Medulla oblongata (tissue), 1 donor: Measurements from ENCODE around the gene PLA2G2F.

Experiments
- DNase-seq: peaks from one replicate; pipeline ENCODE4 v3.0.0-alpha.2; 2015; ENCODE audit errors: extremely low spot score

PLA2G2F gene

DNA sequence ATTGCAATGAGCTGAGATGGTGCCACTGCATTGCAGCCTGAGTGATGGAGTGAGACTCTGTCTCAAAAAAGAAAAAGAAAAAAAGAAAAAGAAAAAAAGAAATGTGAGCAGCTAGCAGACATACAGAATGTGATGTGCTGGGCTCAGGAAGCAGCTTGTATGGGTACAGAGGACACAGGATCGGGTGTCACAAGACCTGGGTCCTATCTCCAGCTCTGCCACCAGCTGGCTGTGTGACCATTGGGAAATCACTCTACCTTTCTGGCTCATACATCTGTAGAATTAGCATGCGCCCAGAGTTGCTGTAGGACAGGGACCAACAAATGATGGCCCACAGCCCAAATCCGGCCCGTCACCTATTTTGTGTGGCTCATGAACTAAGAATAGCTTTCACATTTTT lies 50.5 kb downstream of the PLA2G2F start:
- DNase-seq, result no peak

DNA sequence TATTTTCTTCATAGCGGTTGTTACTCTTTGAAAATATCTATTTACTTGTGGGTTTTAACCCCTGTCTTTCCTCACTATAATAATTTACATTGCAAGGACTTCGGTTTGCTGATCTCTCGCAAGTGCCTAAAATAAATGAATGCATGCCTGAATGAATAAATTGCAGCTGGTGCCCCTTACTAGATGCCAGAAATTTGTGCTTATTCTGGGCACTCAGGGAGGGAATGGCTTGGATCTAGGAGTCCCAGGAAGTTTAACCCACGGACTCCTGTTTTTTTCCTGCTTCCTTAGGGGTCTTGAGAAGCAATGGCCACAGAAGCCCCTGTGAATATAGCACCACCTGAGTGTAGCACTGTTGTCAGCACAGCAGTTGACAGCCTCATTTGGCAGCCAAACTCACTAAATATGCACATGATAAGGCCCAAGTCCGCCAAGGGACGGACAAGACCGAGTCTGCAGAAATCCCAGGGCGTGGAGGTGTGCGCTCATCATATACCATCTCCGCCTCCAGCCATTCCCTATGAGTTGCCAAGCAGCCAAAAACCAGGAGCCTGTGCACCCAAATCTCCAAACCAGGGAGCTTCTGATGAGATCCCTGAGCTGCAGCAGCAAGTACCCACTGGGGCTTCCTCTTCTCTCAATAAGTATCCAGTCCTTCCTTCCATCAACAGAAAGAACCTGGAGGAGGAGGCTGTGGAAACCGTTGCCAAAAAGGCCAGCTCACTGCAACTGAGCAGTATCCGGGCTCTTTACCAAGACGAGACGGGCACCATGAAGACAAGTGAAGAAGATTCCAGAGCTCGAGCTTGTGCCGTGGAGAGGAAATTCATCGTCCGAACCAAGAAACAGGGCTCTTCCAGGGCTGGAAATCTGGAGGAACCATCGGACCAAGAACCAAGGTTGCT lies 51.4 kb downstream of the PLA2G2F start:
- no peak for DNase-seq

DNA sequence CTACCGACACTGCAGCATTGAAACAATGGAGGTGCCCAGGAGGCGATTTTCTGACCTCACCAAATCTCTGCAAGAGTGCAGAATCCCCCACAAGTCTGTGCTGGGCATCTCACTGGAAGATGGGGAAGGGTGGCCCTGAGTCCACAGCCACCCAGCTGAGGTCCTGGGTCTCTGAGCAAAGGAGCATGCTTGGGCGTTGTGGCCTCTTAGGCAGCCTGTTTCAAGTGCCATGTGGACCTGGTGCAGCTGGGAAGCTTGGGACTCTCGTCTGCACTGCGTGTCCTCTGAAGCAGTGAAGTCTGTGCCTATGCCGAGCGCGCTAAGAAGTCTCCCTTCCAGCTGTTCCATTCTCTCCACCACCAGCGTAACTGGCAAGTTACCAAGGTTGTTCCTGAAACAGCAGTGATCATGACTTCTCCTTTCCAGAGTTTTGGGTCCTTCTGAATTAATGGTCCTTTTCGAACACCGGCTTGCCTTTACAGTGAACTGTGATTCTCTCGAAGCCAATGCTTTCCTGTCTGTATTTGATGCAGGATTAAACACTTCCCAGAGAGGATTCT lies 52.2 kb downstream of the PLA2G2F start:
- DNase-seq, result peak; percentile 32

DNA sequence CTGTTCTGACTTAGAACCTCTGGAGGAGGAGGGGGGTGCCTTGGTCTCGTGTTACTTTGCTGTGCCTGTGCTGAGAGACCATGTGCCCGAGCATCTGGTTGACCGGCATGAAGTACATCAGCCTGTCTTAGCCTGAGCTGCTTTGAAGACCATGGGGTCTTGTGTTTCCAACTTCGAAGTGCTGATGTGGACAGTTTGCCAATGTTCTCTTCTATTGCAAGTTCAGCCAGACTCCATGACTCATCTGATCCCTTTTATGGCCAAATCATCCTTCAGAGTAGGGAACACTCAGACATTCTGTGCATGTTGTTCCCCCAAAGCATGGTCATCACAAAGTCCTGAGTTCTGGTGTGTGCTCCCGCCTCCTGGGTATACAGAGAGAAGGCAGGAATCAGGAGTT lies 53.2 kb downstream of the PLA2G2F start:
- no peak for DNase-seq

DNA sequence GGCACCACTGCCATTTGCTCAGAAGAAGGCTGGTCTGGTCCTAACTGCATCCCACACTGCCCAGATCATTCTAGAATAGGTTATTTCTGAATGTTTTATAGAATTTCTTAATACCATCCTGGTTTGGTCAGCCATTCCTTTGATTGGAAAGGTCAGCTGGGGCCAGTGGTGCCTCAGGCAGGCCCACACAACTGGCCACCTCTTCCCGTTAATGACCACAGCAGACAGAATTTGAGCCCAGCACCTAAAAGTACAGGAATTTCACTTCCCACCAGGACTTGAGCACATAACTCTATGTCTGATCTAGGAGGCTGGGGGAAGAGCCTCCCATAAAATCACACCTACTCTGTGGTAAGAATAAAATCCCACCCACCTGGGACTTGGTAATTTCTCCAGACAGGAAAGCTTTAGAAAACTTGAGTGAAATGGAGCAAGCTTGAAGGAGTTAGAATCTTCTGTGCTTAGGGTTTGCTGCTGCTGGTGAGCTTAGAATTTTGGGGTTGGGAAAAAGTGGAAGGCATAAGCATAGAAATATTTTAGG lies 53.8 kb downstream of the PLA2G2F start:
- DNase-seq, result no peak

DNA sequence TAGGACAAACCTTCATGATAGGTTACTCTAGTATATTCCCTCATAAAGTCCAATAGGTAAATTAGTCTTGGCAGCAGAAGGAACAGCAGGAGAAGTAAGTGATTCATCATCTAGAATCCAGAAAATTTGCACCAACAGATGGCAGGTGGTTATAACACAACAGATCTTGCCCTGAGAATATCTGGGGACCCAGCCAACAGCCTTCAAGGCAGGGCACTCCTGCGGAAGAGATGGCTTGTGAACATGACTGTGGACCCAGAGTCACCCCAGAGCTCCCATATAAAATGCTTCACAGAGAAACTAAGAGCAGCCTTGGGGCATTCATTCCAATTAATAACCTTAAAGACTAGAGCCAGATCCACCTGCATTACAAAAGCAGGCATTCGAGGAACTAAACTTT lies 55.1 kb downstream of the PLA2G2F start:
- DNase-seq, result no peak

DNA sequence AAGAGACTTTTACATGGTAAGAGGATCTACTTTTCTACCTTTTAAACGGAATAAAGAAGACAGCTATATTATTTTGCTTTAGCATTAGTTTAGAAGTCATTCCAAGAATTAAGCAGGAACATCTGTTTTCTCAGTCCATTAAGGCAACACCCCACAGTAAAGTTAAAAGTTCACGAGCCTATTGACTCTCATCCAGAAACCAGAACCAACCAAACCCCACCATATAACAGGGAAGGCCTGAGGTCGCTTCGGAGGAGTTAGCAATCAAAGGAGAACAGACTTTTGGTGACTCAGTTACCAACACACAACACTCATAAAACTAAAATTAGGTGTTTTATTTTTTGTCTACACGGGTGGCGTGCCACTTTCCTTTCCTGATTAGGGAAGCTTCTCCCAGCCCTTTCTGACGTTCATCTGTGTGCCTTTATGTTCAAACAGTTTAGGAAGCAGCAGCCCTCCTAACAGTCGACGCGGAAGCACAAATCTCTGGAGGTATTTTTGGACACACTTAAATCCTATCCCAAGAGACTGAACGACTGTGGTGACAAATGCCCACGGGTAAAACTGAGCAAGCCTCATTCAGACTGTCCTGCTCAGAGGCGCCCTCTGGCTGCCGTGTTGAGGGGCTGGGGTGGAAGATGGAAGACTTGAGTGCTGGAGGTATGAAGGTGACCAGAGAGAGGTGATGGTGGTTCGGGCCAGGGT lies 55.8 kb downstream of the PLA2G2F start:
- DNase-seq, result peak; percentile 74

DNA sequence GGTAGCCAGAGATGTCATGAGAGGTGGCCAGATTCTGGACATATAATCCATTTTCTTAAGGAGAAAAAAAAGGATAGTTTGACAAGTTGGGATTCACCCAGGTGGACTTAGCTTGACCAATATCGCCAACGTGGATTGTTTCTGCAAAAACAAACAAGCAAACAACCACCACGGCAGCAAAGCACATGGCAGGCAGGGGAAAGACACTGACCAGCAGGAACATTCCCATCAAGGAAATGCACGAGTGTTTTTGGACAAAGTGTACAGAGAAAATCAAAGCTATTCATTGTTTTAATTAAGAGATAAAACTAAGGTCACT lies 56.3 kb downstream of the PLA2G2F start:
- no peak for DNase-seq

DNA sequence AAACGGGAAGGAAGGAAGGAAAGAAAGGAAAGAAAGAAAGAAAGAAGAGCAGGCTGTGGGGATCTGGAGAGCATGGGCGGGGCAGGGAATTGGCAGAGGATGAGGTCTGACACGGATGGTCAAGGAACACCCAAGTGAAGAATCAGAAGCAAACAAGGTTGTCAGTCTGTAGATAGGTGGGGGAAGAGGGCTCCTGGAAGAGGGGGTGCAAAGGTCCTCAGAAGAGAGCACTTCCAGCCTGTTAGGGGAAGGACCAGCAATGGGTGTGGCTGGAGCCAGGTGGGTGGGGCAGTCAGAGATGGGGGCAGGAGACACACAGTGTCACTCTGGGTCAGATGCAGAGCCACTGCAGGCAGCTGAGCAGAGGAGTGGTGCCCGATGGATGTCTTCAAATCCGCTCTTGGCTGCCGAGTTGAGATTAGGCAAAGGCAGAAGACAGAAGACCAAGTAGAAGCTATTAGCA lies 58.2 kb downstream of the PLA2G2F start:
- no peak for DNase-seq

DNA sequence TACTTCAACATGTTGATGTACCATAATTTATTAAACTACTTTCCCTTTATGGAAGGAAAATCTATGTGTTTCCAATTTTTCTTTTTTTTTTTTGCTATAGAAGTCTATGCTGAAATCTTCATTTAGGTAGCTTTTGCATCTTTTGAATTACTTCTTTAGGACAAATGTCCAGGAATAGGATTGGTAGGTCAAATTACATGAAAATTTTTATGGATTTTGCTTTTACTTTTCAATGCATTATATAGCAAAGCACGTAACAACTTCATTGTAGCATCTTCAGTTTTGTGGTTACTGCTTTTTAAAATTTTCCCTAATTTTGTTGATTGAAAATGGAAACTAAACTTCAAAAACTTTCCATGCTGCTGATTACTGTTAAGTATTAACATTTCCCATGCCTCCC lies 59.2 kb downstream of the PLA2G2F start:
- no peak for DNase-seq

DNA sequence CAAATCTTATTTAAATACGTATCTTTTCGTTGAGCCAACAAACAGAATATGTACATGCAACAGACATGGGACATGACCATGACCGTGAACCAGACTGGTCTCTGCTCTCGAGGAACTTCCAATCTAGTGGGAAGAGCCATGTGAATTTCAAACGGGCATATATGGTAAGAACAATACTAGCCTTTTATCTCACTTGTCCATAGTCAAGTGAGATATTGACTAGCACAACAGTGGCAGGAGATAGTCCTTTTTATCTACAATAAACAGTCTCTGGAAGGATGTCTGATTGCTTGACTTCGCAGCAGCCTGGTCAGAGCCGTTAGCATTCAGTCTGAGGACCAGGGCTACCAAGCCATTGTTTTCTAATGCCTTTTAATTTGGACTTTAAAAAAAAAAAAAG lies 59.8 kb downstream of the PLA2G2F start:
- DNase-seq, result no peak

DNA sequence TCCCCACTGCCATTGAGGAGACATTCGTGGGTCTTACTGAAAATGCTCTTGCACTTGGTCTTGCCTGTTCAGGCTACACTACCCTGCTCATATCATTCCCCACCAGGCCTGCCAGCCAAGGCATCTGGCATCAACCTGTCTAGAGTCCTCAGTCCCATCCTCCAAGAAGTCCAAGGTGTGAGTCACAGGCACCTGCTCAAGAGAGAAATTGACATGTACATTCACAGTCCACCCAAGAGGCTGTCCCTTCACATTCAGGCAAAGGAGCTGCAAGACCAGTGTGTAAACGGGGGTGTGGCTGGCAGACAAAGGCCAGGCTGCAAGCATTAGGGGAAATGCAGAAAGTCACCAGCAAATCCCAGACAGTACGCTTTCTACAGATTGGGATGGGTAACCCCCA lies 60.3 kb downstream of the PLA2G2F start:
- DNase-seq, result no peak

DNA sequence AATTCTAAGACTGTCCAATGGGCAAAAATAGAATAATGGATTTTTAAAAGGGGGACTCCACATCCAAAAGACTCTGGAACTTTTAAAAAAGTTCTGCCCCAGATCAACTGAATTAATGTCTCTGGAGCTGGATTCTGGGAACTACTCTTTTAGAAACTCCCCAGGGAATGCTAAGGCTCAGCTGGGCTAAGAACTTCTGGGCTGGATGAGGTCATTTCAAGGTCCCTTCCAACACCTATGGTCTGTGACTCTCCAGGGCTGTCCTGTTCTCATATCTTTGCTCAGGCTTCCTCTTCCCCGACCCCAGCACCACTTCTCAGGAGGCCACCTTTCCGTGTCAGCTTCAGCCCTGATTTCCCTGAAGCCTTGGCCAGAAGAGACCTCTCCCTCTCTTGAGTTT lies 60.7 kb downstream of the PLA2G2F start:
- DNase-seq, result no peak
